OCI-LY1 (cell line): ENCODE results near the gene UTP11.

ENCODE experiments used
- CTCF ChIP-seq: fragments of 200-600 bp; sonication (generic), shearing (Covaris generic); IDR thresholded peaks from 2 replicates; pipeline ENCODE4 v1.5.1; 2017; ENCODE audit warnings: mild to moderate bottlenecking, antibody characterized with exemption, low read length, moderate library complexity, mixed read lengths
- EZH2 ChIP-seq: fragments of 200-600 bp; sonication (generic), shearing (Covaris generic); IDR thresholded peaks from 2 replicates; pipeline ENCODE4 v1.8.0; 2017; ENCODE audit warnings: borderline replicate concordance, mixed run types, mild to moderate bottlenecking, antibody characterized with exemption, low read length, moderate library complexity, mixed read lengths

GRCh38 chr1:38015978-38016725 lies 3.6 kb downstream of the UTP11 start:
- TF ChIP-seq EZH2 (no peak), CTCF (no peak)
